Measurements from ENCODE around the gene SLC37A4. TPM values are rescaled to one million over a fixed set of nuclear protein-coding genes. Genes with fewer than 3 reads are reported as not detected.
"Not testable (repeated sequence)": the region's sequence is repeated elsewhere in the genome, so short reads cannot be mapped to it uniquely, and the experiment has no call there.

SLC37A4 gene
- total RNA-seq, result 10 to 100 TPM in 4 of 8 experiments, 1 to 10 TPM in 4; 6.1 to 18.8 (median 9.9) TPM

- peak; percentile 89 to 95 (median 90) for ATAC-seq (replicated peaks in 6 of 8)
- H3K4me1 ChIP-seq (replicated peaks in 1 of 2), result peaks cover 9 to 15% of the 10 kb centered on the region in 2 donors
- H3K27ac ChIP-seq, result peak within 1 kb of the TSS; percentile 18 to 28
- in situ Hi-C loops (cut with MboI; ENCODE audit: low pct_unique_long_range_greater_than_20kb in 2 of 9, low sequenced_read_pairs in 9 of 9, unreplicated experiment in 9 of 9), result no loop called here
- H3K4me3 ChIP-seq, result peak within 1 kb of the TSS; percentile 58 to 90 (median 79)
- 0% methylated on average over 2 of the region's 67 CpGs; no CpG with 5 or more reads in 9 of the 10 experiments for WGBS, 10 experiments
Observed at GRCh38 chr11:119030329-119031047, at the start of gene SLC37A4. Gene SLC37A4, minus strand, starts transcription at chr11:119030877.

- Histone ChIP-seq H3K4me3 (no peak overlapping the region), H3K4me1 (replicated peaks in 1 of 2) (no peaks in the 10 kb centered on the region), H3K27ac (no peak overlapping the region)
- ATAC-seq (replicated peaks in 6 of 8), result no peak
- in situ Hi-C loops (cut with MboI; ENCODE audit: low pct_unique_long_range_greater_than_20kb in 2 of 9, low sequenced_read_pairs in 9 of 9, unreplicated experiment in 9 of 9), result no loop called here
- WGBS, 10 experiments, result 87 to 100% (median 99%) methylated on average over 1 to 7 of the region's 19 CpGs; no CpG with 5 or more reads in 4 of the 10 experiments
Observed at GRCh38 chr11:119078675-119079420, 48.2 kb upstream of the SLC37A4 start.

DNA sequence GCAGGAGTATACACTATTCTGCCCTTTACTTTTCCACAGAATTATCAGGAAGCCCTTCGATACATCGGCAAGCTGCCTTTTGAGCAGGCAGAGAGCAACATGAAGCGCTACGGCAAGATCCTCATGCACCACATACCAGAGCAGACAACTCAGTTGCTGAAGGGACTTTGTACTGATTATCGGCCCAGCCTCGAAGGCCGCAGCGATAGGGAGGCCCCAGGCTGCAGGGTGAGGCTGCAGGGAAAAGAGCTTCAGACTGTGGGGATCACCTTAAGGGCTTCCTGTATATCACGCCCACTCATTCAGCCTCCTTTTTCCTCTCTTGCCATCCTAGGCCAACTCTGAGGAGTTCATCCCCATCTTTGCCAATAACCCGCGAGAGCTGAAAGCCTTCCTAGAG lies 47.2 kb upstream of the SLC37A4 start:
- no peaks in the 10 kb centered on the region for H3K4me1 ChIP-seq (replicated peaks in 1 of 2)
- in situ Hi-C loops (cut with MboI; ENCODE audit: low pct_unique_long_range_greater_than_20kb in 2 of 9, low sequenced_read_pairs in 9 of 9, unreplicated experiment in 9 of 9), result no loop called here
- 87 to 100% (median 100%) methylated on average over 1 to 9 of the region's 11 CpGs; no CpG with 5 or more reads in 3 of the 10 experiments for WGBS, 10 experiments
- no peak overlapping the region for H3K27ac ChIP-seq
- ATAC-seq (replicated peaks in 6 of 8), result no peak
- H3K4me3 ChIP-seq, result no peak overlapping the region

DNA sequence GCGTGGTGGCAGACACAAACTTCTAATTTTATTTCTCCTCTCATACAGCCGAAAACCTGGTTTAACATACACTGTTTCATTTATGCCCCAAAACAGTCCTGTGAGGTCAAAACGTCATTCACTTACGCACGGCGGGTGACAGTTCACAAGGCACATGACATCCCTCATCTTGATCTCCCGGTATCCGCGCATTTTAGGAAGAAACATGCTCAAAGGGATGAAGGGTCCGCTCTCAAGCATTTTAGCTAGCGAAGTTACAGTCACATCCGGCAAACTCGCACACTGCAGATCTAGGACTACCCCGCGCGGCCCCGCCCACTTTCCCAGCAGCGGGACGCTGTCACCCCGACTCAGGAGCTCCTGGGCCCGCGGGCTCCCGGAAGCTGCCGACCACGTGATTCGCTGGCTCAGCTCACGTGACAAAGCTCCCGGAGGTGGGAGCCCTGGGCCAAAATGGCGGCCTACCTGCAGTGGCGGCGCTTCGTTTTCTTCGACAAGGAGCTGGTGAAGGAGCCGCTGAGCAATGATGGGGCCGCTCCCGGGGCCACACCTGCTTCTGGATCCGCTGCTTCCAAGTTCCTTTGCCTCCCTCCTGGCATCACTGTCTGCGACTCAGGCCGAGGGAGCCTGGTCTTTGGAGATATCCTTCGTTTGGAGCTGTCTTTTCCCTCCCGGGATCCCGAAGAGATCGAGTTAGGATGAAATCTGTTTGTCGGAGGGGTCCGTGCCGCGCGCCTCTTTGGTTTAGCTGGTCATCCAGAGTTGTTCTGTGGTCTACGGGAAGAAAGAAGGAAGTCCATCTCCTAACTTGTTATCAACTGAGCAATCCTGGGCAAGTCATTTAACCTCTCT lies 36.9 kb upstream of the SLC37A4 start, which contains the start of gene VPS11:
TSS of gene VPS11 (plus strand) at position 448 of the 852 bp plus-strand sequence. CDS start at position 454, 6 bp downstream.
- Histone ChIP-seq H3K27ac (peak within 1 kb of the TSS; percentile 50 to 78), H3K4me1 (replicated peaks in 1 of 2) (peaks cover 6 to 9% of the 10 kb centered on the region in 2 donors), H3K4me3 (peak within 1 kb of the TSS; percentile 67 to 82 (median 73))
- in situ Hi-C loops (cut with MboI; ENCODE audit: low pct_unique_long_range_greater_than_20kb in 2 of 9, low sequenced_read_pairs in 9 of 9, unreplicated experiment in 9 of 9), result no loop called here
- 0 to 7% (median 0%) methylated on average over 2 to 35 of the region's 49 CpGs; no CpG with 5 or more reads in 2 of the 10 experiments for WGBS, 10 experiments
- ATAC-seq (replicated peaks in 6 of 8), result peak; percentile 92 to 100 (median 99)

DNA sequence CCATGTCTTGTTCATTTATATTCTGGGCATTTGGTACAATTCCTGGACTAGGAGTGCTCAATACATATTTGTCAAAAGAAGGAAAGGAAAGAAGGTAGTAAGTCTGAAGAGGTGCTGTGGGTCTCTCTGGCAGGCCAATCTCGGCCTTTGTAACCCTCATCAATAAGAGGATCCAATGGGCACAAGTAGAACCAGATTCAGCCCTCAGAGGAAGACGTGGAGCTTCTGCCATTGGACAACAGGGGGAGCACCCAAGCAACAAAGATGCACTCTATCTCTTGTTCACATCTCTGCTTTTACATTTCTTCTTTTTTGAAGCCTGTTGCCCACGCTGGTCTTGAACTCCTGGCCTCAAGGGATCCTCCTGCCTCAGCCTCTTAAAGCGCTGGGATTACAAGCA lies 34.7 kb upstream of the SLC37A4 start:
- Histone ChIP-seq H3K27ac (no peak overlapping the region), H3K4me1 (replicated peaks in 1 of 2) (peaks cover 6 to 9% of the 10 kb centered on the region in 2 donors), H3K4me3 (no peak overlapping the region)
- in situ Hi-C loops (cut with MboI; ENCODE audit: low pct_unique_long_range_greater_than_20kb in 2 of 9, low sequenced_read_pairs in 9 of 9, unreplicated experiment in 9 of 9), result no loop called here
- WGBS, 10 experiments, result 0 to 100% (median 58%) methylated on average over 1 to 4 of the region's 4 CpGs; no CpG with 5 or more reads in 3 of the 10 experiments
- no peak for ATAC-seq (replicated peaks in 6 of 8)

DNA sequence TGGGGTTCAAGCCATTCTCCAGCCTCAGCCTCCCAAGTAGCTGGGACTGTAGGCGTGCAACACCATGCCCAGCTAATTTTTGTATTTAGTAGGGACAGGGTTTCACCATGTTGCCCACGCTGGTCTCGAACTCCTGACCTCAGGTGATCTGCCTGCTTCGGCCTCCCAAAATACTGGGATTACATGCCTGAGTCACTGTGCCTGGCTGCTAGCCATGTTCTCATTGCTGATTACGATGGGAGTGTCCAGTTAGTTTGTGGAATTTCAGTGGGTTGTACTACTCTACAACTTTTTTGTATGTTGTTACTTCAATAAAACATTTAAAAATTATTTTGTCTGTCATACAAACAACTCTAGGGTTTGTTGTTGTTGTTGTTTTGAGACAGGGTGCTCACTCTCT lies 32.1 kb upstream of the SLC37A4 start:
- Histone ChIP-seq H3K27ac (no peak overlapping the region), H3K4me1 (replicated peaks in 1 of 2) (peaks cover 6 to 10% of the 10 kb centered on the region in 2 donors), H3K4me3 (no peak overlapping the region)
- 31 to 100% (median 67%) methylated on average over 1 to 5 of the region's 5 CpGs; no CpG with 5 or more reads in 5 of the 10 experiments for WGBS, 10 experiments
- in situ Hi-C loops (cut with MboI; ENCODE audit: low pct_unique_long_range_greater_than_20kb in 2 of 9, low sequenced_read_pairs in 9 of 9, unreplicated experiment in 9 of 9), result no loop called here
- ATAC-seq (replicated peaks in 6 of 8), result peak in 2 of 8 experiments; percentile 13 to 14

GRCh38 chr11:119061256-119061655 lies 30.6 kb upstream of the SLC37A4 start:
- no peak for ATAC-seq (replicated peaks in 6 of 8)
- peaks cover 5 to 6% of the 10 kb centered on the region in 2 donors for H3K4me1 ChIP-seq (replicated peaks in 1 of 2)
- in situ Hi-C loops (cut with MboI; ENCODE audit: low pct_unique_long_range_greater_than_20kb in 2 of 9, low sequenced_read_pairs in 9 of 9, unreplicated experiment in 9 of 9), result no loop called here
- WGBS, 10 experiments, result 60 to 100% (median 95%) methylated on average over 1 to 3 of the region's 3 CpGs; no CpG with 5 or more reads in 6 of the 10 experiments
- H3K27ac ChIP-seq, result no peak overlapping the region
- H3K4me3 ChIP-seq, result no peak overlapping the region

GRCh38 chr11:119059128-119059527 lies 28.5 kb upstream of the SLC37A4 start:
- peaks cover 12 to 13% of the 10 kb centered on the region in 2 donors for H3K4me1 ChIP-seq (replicated peaks in 1 of 2)
- H3K4me3 ChIP-seq; in situ Hi-C loops (cut with MboI; ENCODE audit: low pct_unique_long_range_greater_than_20kb in 2 of 9, low sequenced_read_pairs in 9 of 9, unreplicated experiment in 9 of 9); H3K27ac ChIP-seq; ATAC-seq (replicated peaks in 6 of 8): not testable (repeated sequence)
- WGBS, 10 experiments, result no CpG with 5 or more reads among the region's 35 CpGs

GRCh38 chr11:119057000-119057769 lies 26.5 kb upstream of the SLC37A4 start, which contains the start of gene HYOU1:
Gene HYOU1, minus strand, starts transcription at chr11:119057205. Its CDS starts 1,045 bp downstream, at chr11:119056160.
- 0 to 9% (median 0%) methylated on average over 3 to 10 of the region's 79 CpGs; no CpG with 5 or more reads in 3 of the 10 experiments for WGBS, 10 experiments
- peak; percentile 90 to 96 (median 94) for ATAC-seq (replicated peaks in 6 of 8)
- in situ Hi-C loops (cut with MboI; ENCODE audit: low pct_unique_long_range_greater_than_20kb in 2 of 9, low sequenced_read_pairs in 9 of 9, unreplicated experiment in 9 of 9), result no loop called here
- H3K27ac ChIP-seq, result peak within 1 kb of the TSS; percentile 84 to 87
- H3K4me1 ChIP-seq (replicated peaks in 1 of 2), result peaks cover 12 to 13% of the 10 kb centered on the region in 2 donors
- peak within 1 kb of the TSS; percentile 65 to 91 (median 77) for H3K4me3 ChIP-seq

DNA sequence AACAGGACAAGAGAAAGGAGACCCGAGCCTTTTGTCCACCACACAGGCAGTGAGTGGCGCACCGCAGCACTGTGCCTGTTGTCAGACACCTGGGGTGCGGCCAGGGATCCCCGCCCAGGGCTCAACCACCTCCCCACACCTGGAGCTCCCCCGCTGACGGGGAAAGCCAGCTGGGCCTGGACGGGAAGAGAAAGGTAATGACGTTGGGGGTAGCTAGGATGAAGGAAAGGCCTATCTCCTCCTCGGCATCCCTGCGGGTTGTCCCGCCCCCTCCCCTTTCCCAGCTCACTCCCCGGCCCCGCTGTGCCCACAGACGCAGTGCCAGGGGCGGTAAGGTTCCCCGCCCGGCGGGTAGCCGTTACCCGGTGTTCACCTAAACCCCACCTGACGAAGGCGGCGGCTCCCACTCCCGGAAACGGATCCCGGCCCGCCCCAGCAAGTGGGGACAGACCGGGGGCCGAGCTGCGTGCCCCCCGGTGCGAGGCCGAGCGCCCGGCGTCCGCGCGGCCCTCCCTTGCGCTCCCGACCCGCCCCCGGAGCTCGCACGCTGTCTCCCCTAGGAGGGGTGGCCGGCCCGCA lies 25.8 kb upstream of the SLC37A4 start:
- ATAC-seq (replicated peaks in 6 of 8), result peak; percentile 3 to 17 (median 7)
- in situ Hi-C loops (cut with MboI; ENCODE audit: low pct_unique_long_range_greater_than_20kb in 2 of 9, low sequenced_read_pairs in 9 of 9, unreplicated experiment in 9 of 9), result no loop called here
- Histone ChIP-seq H3K27ac (peak overlapping the region; percentile 84 to 87), H3K4me1 (replicated peaks in 1 of 2) (peaks cover 12 to 13% of the 10 kb centered on the region in 2 donors), H3K4me3 (peak overlapping the region; percentile 65 to 91 (median 77))
- WGBS, 10 experiments, result 0% methylated on average over 1 to 5 of the region's 48 CpGs; no CpG with 5 or more reads in 5 of the 10 experiments

DNA sequence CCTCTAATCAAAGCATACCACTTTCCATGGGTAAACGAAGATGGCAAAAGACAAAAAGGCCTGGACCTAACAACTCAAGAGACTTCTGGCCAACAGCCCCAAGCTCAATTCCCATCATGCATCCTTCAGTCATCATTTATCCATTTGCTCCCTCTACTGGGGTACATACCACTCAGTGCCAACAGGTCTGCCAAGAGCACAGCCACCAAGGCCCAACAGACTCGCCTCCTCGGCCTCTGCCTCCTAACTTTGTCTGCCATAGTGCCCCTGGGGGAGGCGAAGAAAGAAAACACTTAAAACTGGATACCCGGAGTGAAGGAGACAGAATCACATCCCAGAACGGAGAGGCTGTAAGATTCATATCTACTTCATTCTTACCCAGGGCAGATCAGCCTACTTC lies 25.2 kb upstream of the SLC37A4 start:
- ATAC-seq (replicated peaks in 6 of 8), result no peak
- in situ Hi-C loops (cut with MboI; ENCODE audit: low pct_unique_long_range_greater_than_20kb in 2 of 9, low sequenced_read_pairs in 9 of 9, unreplicated experiment in 9 of 9), result no loop called here
- Histone ChIP-seq H3K27ac (peak overlapping the region in 1 of 2 donors; percentile 87), H3K4me3 (peak overlapping the region; percentile 65 to 91 (median 77)), H3K4me1 (replicated peaks in 1 of 2) (peaks cover 12 to 13% of the 10 kb centered on the region in 2 donors)
- 13 to 82% (median 34%) methylated on average over 1 to 6 of the region's 6 CpGs; no CpG with 5 or more reads in 1 of the 10 experiments for WGBS, 10 experiments
